Myocyte (in vitro differentiated cells): ENCODE data around the gene FGR. TPM values are rescaled to one million over a fixed set of nuclear protein-coding genes. Genes with fewer than 3 reads are reported as not detected.

Experiments used
- DNase-seq: peaks from one replicate; pipeline ENCODE4 v3.0.0-alpha.2; 2012; ENCODE audit warnings: low read depth
- total RNA-seq: library from RNA; depleted of rRNA; stranded (reverse); fragments of >200 nt; gene quantifications from 2 replicates; pipeline ENCODE4 v1.2.3, GENCODE V29; 2014

The FGR gene
- total RNA-seq, 1 donor from 2014 or later, result 0.29 TPM

- no peak for DNase-seq
Observed at GRCh38 chr1:27617420-27617819, 17.6 kb downstream of the FGR start.

GRCh38 chr1:27616441-27616840, 18.5 kb downstream of the FGR start:
- no peak for DNase-seq

GRCh38 chr1:27615346-27616192, 19.4 kb downstream of the FGR start:
- DNase-seq, result no peak

GRCh38 chr1:27614625-27615344, 20.2 kb downstream of the FGR start:
- no peak for DNase-seq

GRCh38 chr1:27614043-27614624, 20.9 kb downstream of the FGR start:
- DNase-seq, result no peak

GRCh38 chr1:27612718-27613117, 22.3 kb downstream of the FGR start:
- DNase-seq, result no peak

- DNase-seq, result no peak
Observed at GRCh38 chr1:27611450-27611849, 23.5 kb downstream of the FGR start.

GRCh38 chr1:27609618-27610240, 25.3 kb downstream of the FGR start:
- DNase-seq, result no peak

- DNase-seq, result no peak
Observed at GRCh38 chr1:27609210-27609555, 25.8 kb downstream of the FGR start.

- no peak for DNase-seq
Observed at GRCh38 chr1:27607239-27607804, 27.7 kb downstream of the FGR start.

- no peak for DNase-seq
Observed at GRCh38 chr1:27606708-27607238, 28.2 kb downstream of the FGR start.

- peak; percentile 75 for DNase-seq
Observed at GRCh38 chr1:27605796-27606707, 28.9 kb downstream of the FGR start.

GRCh38 chr1:27605300-27605766, 29.7 kb downstream of the FGR start:
- no peak for DNase-seq

GRCh38 chr1:27604579-27605299, 30.2 kb downstream of the FGR start:
- DNase-seq, result no peak

- peak; percentile 92 for DNase-seq
Observed at GRCh38 chr1:27603681-27604578, 31.1 kb downstream of the FGR start, which contains the start of gene AHDC1. Gene AHDC1, minus strand, starts transcription at chr1:27604144. Its CDS starts 52,029 bp downstream, at chr1:27552115.

GRCh38 chr1:27603309-27603680, 31.7 kb downstream of the FGR start:
- no peak for DNase-seq

GRCh38 chr1:27602462-27603308, 32.3 kb downstream of the FGR start:
- DNase-seq, result peak; percentile 51
